CD4-positive, alpha-beta memory T cell (primary cell): Measurements from ENCODE around the gene GATAD2B. TPM values are rescaled to one million over a fixed set of nuclear protein-coding genes. Genes with fewer than 3 reads are reported as not detected.

Experiments used
- CTCF ChIA-PET: fragments of 350-600 bp; sonication (Branson Sonifier 250); formaldehyde crosslinking; loops from one replicate; lab custom pipeline; 2021; ENCODE audit warnings: inconsistent platforms; ENCODE audit not compliant: partially characterized antibody; lab: Charles Lee
- POLR2A ChIA-PET: fragments of 350-600 bp; sonication (Branson Sonifier 250); formaldehyde crosslinking; loops from one replicate; lab custom pipeline; 2021; ENCODE audit not compliant: partially characterized antibody; lab: Charles Lee
- DNase-seq, 5 donors: peaks; one replicate each; pipeline versions ENCODE4 v3.0.0 to v3.0.0-alpha.2; 2020 to 2022; ENCODE audit warnings: mixed read lengths in 1 of 5
- H3K27ac ChIP-seq: one replicate; pipeline ENCODE4 v1.7.0; 2013; ENCODE audit warnings: low read depth, low read length
- H3K27me3 ChIP-seq: 2 replicates; pipeline ENCODE4 v1.7.0; 2013; ENCODE audit warnings: mild to moderate bottlenecking, low read length, moderate library complexity; ENCODE audit not compliant: insufficient read depth
- H3K36me3 ChIP-seq: 2 replicates; pipeline ENCODE4 v1.7.0; 2013; ENCODE audit warnings: mild to moderate bottlenecking, low read length, moderate library complexity; ENCODE audit not compliant: insufficient read depth
- H3K4me1 ChIP-seq: 2 replicates; pipeline ENCODE4 v1.7.0; 2013; ENCODE audit warnings: mild to moderate bottlenecking, low read length, moderate library complexity; ENCODE audit not compliant: insufficient read depth
- H3K4me3 ChIP-seq, 2 donors: one replicate each; pipeline ENCODE4 v1.7.0; 2013; ENCODE audit warnings: low read length in 2 of 2, mild to moderate bottlenecking in 1 of 2
- H3K9me3 ChIP-seq, 2 donors: one replicate each; pipeline ENCODE4 v1.7.0; 2013; ENCODE audit warnings: low read length in 2 of 2, control low read depth in 1 of 2; ENCODE audit not compliant: control insufficient read depth in 1 of 2
- H3K27ac Mint-ChIP-seq, 7 donors: one replicate each; pipeline ENCODE4 v1.8.0; 2020 to 2021; ENCODE audit warnings: mixed read lengths in 7 of 7, mild to moderate bottlenecking in 6 of 7, inconsistent platforms in 3 of 7, moderate library complexity in 3 of 7
- H3K27me3 Mint-ChIP-seq, 2 donors: one replicate each; pipeline ENCODE4 v1.8.0; 2020 to 2021; ENCODE audit warnings: mixed read lengths in 2 of 2
- H3K36me3 Mint-ChIP-seq, 2 donors: one replicate each; pipeline ENCODE4 v1.8.0; 2020 to 2021; ENCODE audit warnings: mixed read lengths in 2 of 2, inconsistent platforms in 1 of 2, mild to moderate bottlenecking in 1 of 2
- H3K4me1 Mint-ChIP-seq, 4 donors: one replicate each; pipeline ENCODE4 v1.8.0; 2020 to 2021; ENCODE audit warnings: mixed read lengths in 4 of 4, mild to moderate bottlenecking in 1 of 4
- H3K4me3 Mint-ChIP-seq, 8 donors: one replicate each; pipeline ENCODE4 v1.8.0; 2020 to 2021; ENCODE audit warnings: mixed read lengths in 8 of 8, mild to moderate bottlenecking in 7 of 8, moderate library complexity in 6 of 8, inconsistent platforms in 3 of 8
- H3K9me3 Mint-ChIP-seq, 8 donors: one replicate each; pipeline ENCODE4 v1.8.0; 2020 to 2021; ENCODE audit warnings: mixed read lengths in 8 of 8, mild to moderate bottlenecking in 5 of 8, inconsistent platforms in 3 of 8, moderate library complexity in 1 of 8
- intact Hi-C: fragments of 100-400 bp; cut with micrococcal nuclease; formaldehyde crosslinking; loops from one replicate; pipeline ENCODE4 v1.15.1; 2023
- polyA plus RNA-seq, 2 donors: library from polyadenylated mRNA; unstranded; fragments of 300-500 nt; fragmentation: Illumina TruSeq; gene quantifications; one replicate each; pipeline ENCODE4 v1.2.3, GENCODE V29; 2021
- total RNA-seq, 2 experiments: library from RNA; stranded (reverse); gene quantifications; one replicate each; pipeline ENCODE4 v1.2.3, GENCODE V29; 2021

Gene GATAD2B
- total and polyA plus RNA-seq, 4 experiments from 2014 or later = 1.8 to 104 (median 51.3) TPM

DNA sequence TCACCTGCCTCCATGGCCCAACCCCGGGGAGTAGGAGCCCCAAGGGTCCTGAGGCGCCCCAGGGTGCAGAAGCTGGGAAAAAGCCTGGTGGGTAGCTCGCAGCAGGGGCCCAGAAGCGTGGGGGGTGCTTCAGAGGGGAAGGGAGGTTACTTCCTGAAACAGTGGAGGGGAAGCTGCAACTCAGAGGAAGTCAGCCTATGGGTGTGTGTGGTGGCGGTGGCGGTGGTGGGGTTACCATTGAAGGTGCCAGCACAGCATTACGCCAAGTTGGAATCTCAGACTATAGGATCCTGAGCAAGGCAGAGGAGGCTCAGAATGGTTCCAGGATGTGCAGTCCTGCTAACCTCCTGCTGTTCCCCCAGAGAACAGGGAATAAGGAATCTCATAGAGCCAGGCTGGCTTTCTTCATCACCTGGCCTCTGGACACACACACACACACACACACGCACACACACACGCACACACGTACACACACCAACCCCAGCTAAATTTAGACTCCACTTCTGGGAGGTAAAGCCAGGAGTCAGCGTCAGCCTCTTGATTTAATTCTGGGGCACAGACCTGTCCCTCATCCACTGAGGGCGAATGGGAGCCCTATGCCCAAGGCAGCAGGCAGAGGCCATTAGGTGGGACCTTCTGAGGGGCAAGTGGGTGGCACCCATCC, 22.5 kb upstream of the GATAD2B start:
- intact Hi-C loops = loop anchor here (1.0 kb wide), 4 partner anchors 13 to 41 kb away; partner anchors contain the start of genes CRTC2, JTB and RAB13
- H3K27ac Mint-ChIP-seq = peak overlapping the region; percentile 96 to 98 (median 98)
- Histone ChIP-seq H3K36me3 (peaks cover 52% of the 10 kb centered on the region), H3K4me1 (peaks cover 35% of the 10 kb centered on the region), H3K9me3 (no peaks in the 10 kb centered on the region), H3K4me3 (peak overlapping the region; percentile 47 to 72), H3K27ac (peak overlapping the region; percentile 83), H3K27me3 (no peaks in the 10 kb centered on the region)
- peak; percentile 85 to 94 (median 87) for DNase-seq
- peaks cover 0 to 4% of the 10 kb centered on the region in 2 donors for H3K27me3 Mint-ChIP-seq
- ChIA-PET POLR2A (interaction anchor here (0.5 to 13.0 kb wide), 27 partner anchors 12 to 1133 kb away, joined by 3 to 298 read pairs (median 4); partner anchors contain the start of genes CREB3L4, CRTC2, GATAD2B and INTS3), CTCF (interaction anchor here (0.7 to 4.8 kb wide), 14 partner anchors 12 to 147 kb away, joined by 3 to 69 read pairs (median 12); partner anchors contain the start of genes CREB3L4, CRTC2, GATAD2B and JTB)
- H3K9me3 Mint-ChIP-seq = peaks cover 0 to 4% (median 0%) of the 10 kb centered on the region in 8 donors
- H3K4me3 Mint-ChIP-seq = peak overlapping the region; percentile 89 to 99 (median 96)
- peaks cover 23 to 47% (median 32%) of the 10 kb centered on the region in 4 donors for H3K4me1 Mint-ChIP-seq
- peaks cover 27 to 66% of the 10 kb centered on the region in 2 donors for H3K36me3 Mint-ChIP-seq

GRCh38 chr1:153944827-153945117, 22.0 kb upstream of the GATAD2B start:
- Mint-ChIP-seq H3K27ac (peak overlapping the region; percentile 96 to 98 (median 98)), H3K27me3 (peaks cover 0 to 4% of the 10 kb centered on the region in 2 donors), H3K36me3 (peaks cover 30 to 67% of the 10 kb centered on the region in 2 donors), H3K4me1 (peaks cover 23 to 49% (median 35%) of the 10 kb centered on the region in 4 donors), H3K9me3 (peaks cover 0 to 4% (median 0%) of the 10 kb centered on the region in 8 donors), H3K4me3 (peak overlapping the region; percentile 89 to 99 (median 96))
- Histone ChIP-seq H3K9me3 (no peaks in the 10 kb centered on the region), H3K36me3 (peaks cover 52% of the 10 kb centered on the region), H3K4me1 (peaks cover 35% of the 10 kb centered on the region), H3K27ac (peak overlapping the region; percentile 83), H3K4me3 (peak overlapping the region; percentile 47 to 72), H3K27me3 (no peaks in the 10 kb centered on the region)
- POLR2A ChIA-PET = interaction anchor here (0.5 to 13.0 kb wide), 18 partner anchors 12 to 217 kb away, joined by 3 to 298 read pairs (median 11); partner anchors contain the start of genes CREB3L4, CRTC2, GATAD2B and INTS3
- CTCF ChIA-PET = interaction anchor here (0.7 to 4.8 kb wide), 11 partner anchors 13 to 147 kb away, joined by 3 to 69 read pairs (median 24); partner anchors contain the start of genes CREB3L4, CRTC2, GATAD2B and JTB
- intact Hi-C loops = loop anchor here (1.0 kb wide), 4 partner anchors 14 to 42 kb away; partner anchors contain the start of genes CRTC2, JTB and RAB13
- no peak for DNase-seq

GRCh38 chr1:153944005-153944826, 21.4 kb upstream of the GATAD2B start:
- peak in 1 of 5 donors; percentile 64 for DNase-seq
- H3K9me3 ChIP-seq = no peaks in the 10 kb centered on the region
- ChIA-PET CTCF (interaction anchor here (0.7 to 4.8 kb wide), 12 partner anchors 13 to 146 kb away, joined by 3 to 69 read pairs (median 15); partner anchors contain the start of genes CREB3L4, CRTC2, GATAD2B and JTB), POLR2A (interaction anchor here (0.5 to 13.0 kb wide), 17 partner anchors 13 to 202 kb away, joined by 3 to 298 read pairs (median 13); partner anchors contain the start of genes CREB3L4, CRTC2, GATAD2B and JTB)
- H3K9me3 Mint-ChIP-seq = peaks cover 0 to 4% (median 0%) of the 10 kb centered on the region in 8 donors
- peaks cover 34 to 70% of the 10 kb centered on the region in 2 donors for H3K36me3 Mint-ChIP-seq
- H3K4me3 Mint-ChIP-seq = peak overlapping the region; percentile 89 to 99 (median 96)
- H3K4me1 ChIP-seq = peaks cover 35% of the 10 kb centered on the region
- H3K27ac ChIP-seq = peak overlapping the region; percentile 83
- H3K27me3 ChIP-seq = no peaks in the 10 kb centered on the region
- peaks cover 0 to 4% of the 10 kb centered on the region in 2 donors for H3K27me3 Mint-ChIP-seq
- intact Hi-C loops = no loop called here
- H3K27ac Mint-ChIP-seq = peak overlapping the region; percentile 96 to 98 (median 98)
- peaks cover 55% of the 10 kb centered on the region for H3K36me3 ChIP-seq
- H3K4me3 ChIP-seq = peak overlapping the region; percentile 47 to 72
- H3K4me1 Mint-ChIP-seq = peaks cover 23 to 55% (median 35%) of the 10 kb centered on the region in 4 donors

- peak overlapping the region; percentile 29 for H3K27ac ChIP-seq
Observed at GRCh38 chr1:153942766-153943549, 20.2 kb upstream of the GATAD2B start.

GRCh38 chr1:153941826-153942725, 19.3 kb upstream of the GATAD2B start:
- ChIA-PET CTCF (interaction anchor here (0.6 kb wide), 1 partner anchor 150 kb away, joined by 3 read pairs; no protein-coding TSS in a partner anchor), POLR2A (interaction anchor here (0.7 to 13.0 kb wide), 5 partner anchors 11 to 158 kb away, joined by 3 to 298 read pairs (median 10); partner anchors contain the start of genes CREB3L4, CRTC2 and GATAD2B)
- Histone ChIP-seq H3K27me3 (no peaks in the 10 kb centered on the region), H3K36me3 (peaks cover 54% of the 10 kb centered on the region), H3K27ac (peak overlapping the region; percentile 29), H3K4me3 (no peak overlapping the region), H3K9me3 (no peaks in the 10 kb centered on the region), H3K4me1 (peaks cover 34% of the 10 kb centered on the region)
- intact Hi-C loops = no loop called here
- Mint-ChIP-seq H3K36me3 (peaks cover 40 to 68% of the 10 kb centered on the region in 2 donors), H3K27ac (peak overlapping the region in 6 of 7 donors; percentile 25 to 97 (median 53)), H3K4me1 (peaks cover 23 to 58% (median 35%) of the 10 kb centered on the region in 4 donors), H3K27me3 (peaks cover 0 to 4% of the 10 kb centered on the region in 2 donors), H3K4me3 (peak overlapping the region in 3 of 8 donors; percentile 7 to 50 (median 42)), H3K9me3 (peaks cover 0 to 4% (median 0%) of the 10 kb centered on the region in 8 donors)
- no peak for DNase-seq

More at GRCh38 chr1:153942766-153943549, 20.2 kb upstream of the GATAD2B start:
- ChIA-PET CTCF (interaction anchor here (0.6 to 4.8 kb wide), 5 partner anchors 20 to 150 kb away, joined by 3 to 69 read pairs (median 5); partner anchors contain the start of genes GATAD2B, JTB and RAB13), POLR2A (interaction anchor here (0.7 to 13.0 kb wide), 6 partner anchors 14 to 49 kb away, joined by 5 to 298 read pairs (median 100); partner anchors contain the start of genes CREB3L4, CRTC2, GATAD2B and JTB)
- Histone ChIP-seq H3K4me3 (no peak overlapping the region), H3K9me3 (no peaks in the 10 kb centered on the region), H3K36me3 (peaks cover 49% of the 10 kb centered on the region), H3K4me1 (peaks cover 35% of the 10 kb centered on the region), H3K27me3 (no peaks in the 10 kb centered on the region)
- intact Hi-C loops = no loop called here
- peak overlapping the region in 3 of 8 donors; percentile 22 to 39 (median 29) for H3K4me3 Mint-ChIP-seq
- peaks cover 23 to 58% (median 35%) of the 10 kb centered on the region in 4 donors for H3K4me1 Mint-ChIP-seq
- peak overlapping the region; percentile 55 to 97 (median 84) for H3K27ac Mint-ChIP-seq
- H3K9me3 Mint-ChIP-seq = peaks cover 0 to 4% (median 0%) of the 10 kb centered on the region in 8 donors
- H3K36me3 Mint-ChIP-seq = peaks cover 33 to 67% of the 10 kb centered on the region in 2 donors
- no peak for DNase-seq
- peaks cover 0 to 4% of the 10 kb centered on the region in 2 donors for H3K27me3 Mint-ChIP-seq
